ENCODE results near the gene ZNF726. TPM values are rescaled to one million over a fixed set of nuclear protein-coding genes. Genes with fewer than 3 reads are reported as not detected.

The ZNF726 gene
- polyA plus RNA-seq, 2 of the 4 experiments (the other 2 are of a cell fraction): 1.3 to 2.1 TPM

- TF ChIP-seq POLR2A (IDR thresholded peaks at IDR 0.05; ENCODE audit: low read length) (no peak), MAZ (IDR thresholded peaks at IDR 0.05; ENCODE audit: borderline replicate concordance, low read depth, low read length) (no peak), JUN (IDR thresholded peaks at IDR 0.05) (no peak), HEYL (CRISPR knock-in tag; IDR thresholded peaks at IDR 0.05) (no peak), REST (IDR thresholded peaks at IDR 0.05) (no peak), JUNB (IDR thresholded peaks at IDR 0.05) (no peak), MYC (IDR thresholded peaks at IDR 0.05; ENCODE audit: borderline replicate concordance, low read length) (no peak), ZFP36 (IDR thresholded peaks at IDR 0.05; ENCODE audit: borderline replicate concordance, partially characterized antibody) (no peak), SREBF2 (IDR thresholded peaks at IDR 0.05) (no peak), ESRRA (IDR thresholded peaks at IDR 0.05; ENCODE audit: borderline replicate concordance, low read length) (no peak), KDM5A (IDR thresholded peaks at IDR 0.05) (no peak), EP300 (IDR thresholded peaks at IDR 0.05) (no peak), MAX (IDR thresholded peaks at IDR 0.05) (no peak)
Observed at GRCh38 chr19:23904406-23904805, 10.3 kb upstream of the ZNF726 start (continued).

GRCh38 chr19:23905771-23906170 is 8.9 kb upstream of the ZNF726 start:
- POLR2A ChIA-PET: no interaction called here
- Histone ChIP-seq H3K4me3 (no peak overlapping the region), H3K27ac (no peak overlapping the region), H3K9me3 (peaks cover 56% of the 10 kb centered on the region), H3K4me2 (no peak overlapping the region), H3K4me1 (no peaks in the 10 kb centered on the region)
- WGBS (ENCODE audit: missing lambda C conversion rate): 1% methylated on average over 4 of the region's 4 CpGs
- TF ChIP-seq FOSB (CRISPR knock-in tag; IDR thresholded peaks at IDR 0.05) (no peak), EHF (CRISPR knock-in tag; IDR thresholded peaks at IDR 0.05) (no peak), CHD2 (IDR thresholded peaks at IDR 0.05; ENCODE audit: low read length, partially characterized antibody) (no peak), MYC (IDR thresholded peaks at IDR 0.05; ENCODE audit: borderline replicate concordance, low read length) (no peak), ZNF302 (CRISPR knock-in tag; IDR thresholded peaks at IDR 0.05) (no peak), RARB (CRISPR knock-in tag; IDR thresholded peaks at IDR 0.05) (no peak), TP53 (CRISPR knock-in tag; IDR thresholded peaks at IDR 0.05) (no peak), SMC3 (IDR thresholded peaks at IDR 0.05) (no peak), E2F6 (IDR thresholded peaks at IDR 0.05; ENCODE audit: borderline replicate concordance, low read depth) (no peak), PHF8 (IDR thresholded peaks at IDR 0.05; ENCODE audit: borderline replicate concordance, low read depth) (no peak), MAFK (IDR thresholded peaks at IDR 0.05; ENCODE audit: partially characterized antibody) (no peak), FOXS1 (CRISPR knock-in tag; IDR thresholded peaks at IDR 0.05) (no peak)
- no peak for ATAC-seq
- no peak for FAIRE-seq
- CTCF ChIA-PET: no interaction called here
- DNase-seq (ENCODE audit: low read depth in 1 of 2, low spot score in 1 of 2): no peak

GRCh38 chr19:23906835-23907234 is 7.9 kb upstream of the ZNF726 start:
- no peak for ATAC-seq
- H3K4me1 ChIP-seq: no peaks in the 10 kb centered on the region
- WGBS (ENCODE audit: missing lambda C conversion rate): 2% methylated on average over 2 of the region's 2 CpGs
- no peak overlapping the region for H3K27ac ChIP-seq
- H3K4me2 ChIP-seq: no peak overlapping the region
- FAIRE-seq: no peak
- ChIA-PET POLR2A (no interaction called here), CTCF (no interaction called here)
- TF ChIP-seq POLR2A (IDR thresholded peaks at IDR 0.05; ENCODE audit: low read length) (no peak), MAZ (IDR thresholded peaks at IDR 0.05; ENCODE audit: borderline replicate concordance, low read depth, low read length) (no peak), FOXS1 (CRISPR knock-in tag; IDR thresholded peaks at IDR 0.05) (no peak), RCOR1 (IDR thresholded peaks at IDR 0.05; ENCODE audit: low read depth, low read length) (no peak), RARB (CRISPR knock-in tag; IDR thresholded peaks at IDR 0.05) (no peak), MAFK (IDR thresholded peaks at IDR 0.05; ENCODE audit: partially characterized antibody) (no peak), ELK1 (IDR thresholded peaks at IDR 0.05; ENCODE audit: low read depth, low read length) (no peak), ATOH8 (CRISPR knock-in tag; IDR thresholded peaks at IDR 0.05; ENCODE audit: low read depth) (no peak), NR3C1 (IDR thresholded peaks at IDR 0.05) (no peak), JUNB (IDR thresholded peaks at IDR 0.05) (no peak), JUN (IDR thresholded peaks at IDR 0.05) (no peak), HEYL (CRISPR knock-in tag; IDR thresholded peaks at IDR 0.05) (no peak), CBX8 (IDR thresholded peaks at IDR 0.05) (no peak), SREBF2 (IDR thresholded peaks at IDR 0.05) (no peak), EP300 (IDR thresholded peaks at IDR 0.05) (no peak)
- DNase-seq (ENCODE audit: low read depth in 1 of 2, low spot score in 1 of 2): no peak
- no peak overlapping the region for H3K4me3 ChIP-seq
- peaks cover 50% of the 10 kb centered on the region for H3K9me3 ChIP-seq

All from A549 (cell line).